ENCODE results near the gene STMP1.
A peak's percentile ranks its signal among the peaks of the same experiment; 100 is the strongest.

STMP1 gene

GRCh38 chr7:135713836-135714470 lies 51.6 kb downstream of the STMP1 start:
- H3K4me3 ChIP-seq (ENCODE audit: low read length): no peak overlapping the region
- no peak for TF ChIP-seq CTCF (conservative IDR thresholded peaks at IDR 0.05; ENCODE audit: low read length)
- peak; percentile 40 for DNase-seq (ENCODE audit: low read depth)

DNA sequence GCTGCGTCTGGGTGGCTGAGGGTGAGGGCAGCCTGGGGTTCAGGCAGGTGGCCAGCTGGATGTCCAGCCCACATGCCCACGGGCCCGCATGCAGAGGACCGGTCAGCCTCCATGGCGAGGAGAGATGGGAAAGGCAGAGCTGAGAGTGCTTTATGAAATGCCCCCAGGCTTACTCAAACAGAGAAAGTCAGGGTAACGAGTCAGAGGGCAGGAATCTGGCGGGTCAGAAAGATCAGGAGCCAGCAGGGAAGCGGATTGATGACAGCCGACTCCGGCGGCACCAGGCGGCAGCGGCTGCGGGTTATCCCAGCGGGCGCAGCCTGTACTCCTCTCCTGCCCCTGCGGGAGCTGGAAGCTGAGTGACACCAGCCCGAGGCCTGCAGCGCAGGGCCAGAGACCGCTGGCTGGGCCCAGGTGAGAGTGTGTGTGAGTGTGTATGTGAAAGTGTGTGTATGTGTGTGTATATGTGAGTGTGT lies 52.3 kb downstream of the STMP1 start:
- H3K4me3 ChIP-seq (ENCODE audit: low read length): no peak overlapping the region
- TF ChIP-seq CTCF (conservative IDR thresholded peaks at IDR 0.05; ENCODE audit: low read length): no peak
- DNase-seq (ENCODE audit: low read depth): peak; percentile 67

DNA sequence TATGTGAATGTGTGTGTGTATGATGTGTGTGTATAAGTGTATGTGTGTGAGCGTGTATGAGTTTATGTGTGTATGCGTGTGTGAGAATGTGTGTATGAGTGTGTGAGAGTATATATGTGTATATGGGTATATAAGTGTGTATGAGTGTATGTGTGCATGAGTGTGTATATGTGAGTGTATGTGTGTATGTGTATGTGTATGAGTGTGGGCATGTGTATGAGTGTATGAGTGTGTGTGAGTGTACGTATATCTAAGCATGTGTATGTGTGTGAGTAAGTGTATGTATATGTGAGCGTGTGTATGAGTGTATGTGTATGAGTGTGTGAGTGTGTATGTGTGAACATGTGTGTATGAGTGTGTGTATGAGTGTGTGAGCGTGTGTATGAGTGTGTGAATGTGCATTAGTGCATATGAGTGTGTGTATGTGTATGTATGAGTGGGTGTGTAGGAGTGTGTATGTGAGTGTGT lies 52.8 kb downstream of the STMP1 start:
- TF ChIP-seq CTCF (conservative IDR thresholded peaks at IDR 0.05; ENCODE audit: low read length): no peak
- H3K4me3 ChIP-seq (ENCODE audit: low read length): no peak overlapping the region
- DNase-seq (ENCODE audit: low read depth): no peak

- no peak overlapping the region for H3K4me3 ChIP-seq (ENCODE audit: low read length)
- no peak for TF ChIP-seq CTCF (conservative IDR thresholded peaks at IDR 0.05; ENCODE audit: low read length)
- DNase-seq (ENCODE audit: low read depth): no peak
Observed at GRCh38 chr7:135715673-135716072, 53.4 kb downstream of the STMP1 start.

- DNase-seq (ENCODE audit: low read depth): peak; percentile 76
- H3K4me3 ChIP-seq (ENCODE audit: low read length): no peak overlapping the region
- no peak for TF ChIP-seq CTCF (conservative IDR thresholded peaks at IDR 0.05; ENCODE audit: low read length)
Observed at GRCh38 chr7:135716677-135717238, 54.4 kb downstream of the STMP1 start.

DNA sequence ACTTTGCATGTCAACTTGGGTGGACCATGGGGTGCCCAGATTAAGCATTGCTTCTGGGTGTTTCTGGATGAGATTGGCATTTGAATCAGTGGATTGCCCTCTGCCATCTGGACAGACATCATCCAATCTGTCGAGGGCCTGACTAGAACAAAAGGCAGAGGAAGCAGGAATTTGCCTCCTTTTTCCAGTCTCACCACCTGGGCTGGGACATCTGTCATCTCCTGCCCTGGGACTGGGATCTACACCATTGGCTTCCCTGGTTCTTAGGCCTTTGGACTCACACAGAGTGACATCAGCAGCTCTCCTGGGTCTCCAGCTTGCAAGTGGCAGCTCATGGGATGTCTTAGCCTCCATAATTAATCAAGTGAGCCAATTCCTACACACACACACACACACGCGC lies 55.4 kb downstream of the STMP1 start:
- no peak overlapping the region for H3K4me3 ChIP-seq (ENCODE audit: low read length)
- DNase-seq (ENCODE audit: low read depth): no peak
- TF ChIP-seq CTCF (conservative IDR thresholded peaks at IDR 0.05; ENCODE audit: low read length): no peak

GRCh38 chr7:135718219-135718618 lies 55.9 kb downstream of the STMP1 start:
- TF ChIP-seq CTCF (conservative IDR thresholded peaks at IDR 0.05; ENCODE audit: low read length): no peak

More at GRCh38 chr7:135718219-135718618, 55.9 kb downstream of the STMP1 start:
- DNase-seq (ENCODE audit: low read depth): no peak
- H3K4me3 ChIP-seq (ENCODE audit: low read length): no peak overlapping the region

Measured in AG10803 (cell line).